ENCODE measurements around the gene PSIP1.
"Not testable (repeated sequence)": the region's sequence is repeated elsewhere in the genome, so short reads cannot be mapped to it uniquely, and the experiment has no call there.

PSIP1 gene

GRCh38 chr9:15433191-15433590 is 77.6 kb downstream of the PSIP1 start:
- DNase-seq (ENCODE audit: low read depth in 2 of 2), result no peak

- no peak for DNase-seq (ENCODE audit: low read depth in 2 of 2)
These were observed 79.6 kb downstream of the PSIP1 start for GRCh38 chr9:15430920-15431844.

- not testable (repeated sequence) for DNase-seq (ENCODE audit: low read depth in 2 of 2)
These were observed 83.1 kb downstream of the PSIP1 start for GRCh38 chr9:15427702-15428101.

GRCh38 chr9:15426019-15426418 is 84.8 kb downstream of the PSIP1 start:
- DNase-seq (ENCODE audit: low read depth in 2 of 2), result no peak

GRCh38 chr9:15423231-15423985 is 87.4 kb downstream of the PSIP1 start:
- DNase-seq (ENCODE audit: low read depth in 2 of 2), result no peak

- peak; percentile 89 to 90 for DNase-seq (ENCODE audit: low read depth in 2 of 2)
These were observed 88.2 kb downstream of the PSIP1 start, which contains the start of gene SNAPC3 for GRCh38 chr9:15422372-15423230. SNAPC3 (plus strand) TSS chr9:15422876; CDS start chr9:15422880, 4 bp downstream.

- no peak for DNase-seq (ENCODE audit: low read depth in 2 of 2)
These were observed 88.8 kb downstream of the PSIP1 start for GRCh38 chr9:15421990-15422371.

GRCh38 chr9:15421532-15421931 is 89.2 kb downstream of the PSIP1 start:
- DNase-seq (ENCODE audit: low read depth in 2 of 2), result no peak

GRCh38 chr9:15420796-15421195 is 90.0 kb downstream of the PSIP1 start:
- no peak for DNase-seq (ENCODE audit: low read depth in 2 of 2)

- no peak for DNase-seq (ENCODE audit: low read depth in 2 of 2)
These were observed 93.1 kb downstream of the PSIP1 start for GRCh38 chr9:15417626-15418025.

- DNase-seq (ENCODE audit: low read depth in 2 of 2), result no peak
These were observed 93.9 kb downstream of the PSIP1 start for GRCh38 chr9:15416880-15417279.

Data from stimulated activated CD8-positive, alpha-beta memory T cell treated with anti-CD3 and anti-CD28 coated beads, Interleukin-15, amount 100 ng/mL, for 48 hours (primary cell).